ENCODE measurements around the gene GRM5. TPM values are rescaled to one million over a fixed set of nuclear protein-coding genes. Genes with fewer than 3 reads are reported as not detected.

GRM5 gene
- total RNA-seq, 1 experiment from 2014 or later: 0.03 TPM

DNA sequence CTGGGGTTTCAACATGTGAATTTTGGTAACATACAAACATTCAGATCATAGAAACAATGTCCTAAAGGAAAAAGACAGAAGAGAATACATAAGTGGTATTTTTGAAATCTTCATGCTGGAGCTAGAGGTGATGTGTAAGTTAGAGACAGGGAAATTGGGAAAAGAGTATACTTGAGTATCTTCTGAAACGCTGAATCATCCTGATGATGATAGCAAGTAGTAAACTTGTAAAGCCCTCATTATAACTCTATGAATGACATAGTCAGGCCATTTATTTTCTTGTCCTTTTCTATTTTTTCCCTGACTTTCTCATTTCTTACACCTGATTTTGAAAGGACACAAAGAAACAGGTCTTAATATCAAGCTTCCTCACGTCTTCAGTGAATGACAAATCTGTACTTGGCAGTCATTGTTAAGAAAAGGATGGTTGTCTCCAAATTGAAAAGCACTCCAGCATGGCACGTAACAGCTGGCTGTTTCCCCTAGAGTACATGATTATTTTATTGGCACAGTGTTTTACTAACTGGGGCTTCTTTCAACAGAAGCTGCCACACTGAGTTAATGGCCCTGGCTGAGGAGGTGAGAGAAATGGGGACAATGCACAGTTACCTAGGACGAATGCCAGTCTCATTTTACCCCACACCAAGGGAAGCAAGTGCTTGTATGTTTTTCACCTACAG is 587.5 kb downstream of the GRM5 start:
- H3K36me3 ChIP-seq (ENCODE audit: control insufficient read depth, insufficient read depth, low read length): no peaks in the 10 kb centered on the region
- ChIA-PET CTCF (no interaction called here), POLR2A (interaction anchor here (0.5 kb wide), 1 partner anchor 1529 kb away, joined by 3 read pairs; no protein-coding TSS in a partner anchor)
- no peak for TF ChIP-seq TCF7L2 (IDR thresholded peaks at IDR 0.05; ENCODE audit: low read depth, low read length)
- no peak for TF ChIP-seq POLR2AphosphoS5 (IDR thresholded peaks at IDR 0.05; ENCODE audit: low read depth, low read length)
- TF ChIP-seq SIN3A (IDR thresholded peaks at IDR 0.05; ENCODE audit: borderline replicate concordance, insufficient read depth, low read depth, low read length): no peak
- TF ChIP-seq, protein P1, sequence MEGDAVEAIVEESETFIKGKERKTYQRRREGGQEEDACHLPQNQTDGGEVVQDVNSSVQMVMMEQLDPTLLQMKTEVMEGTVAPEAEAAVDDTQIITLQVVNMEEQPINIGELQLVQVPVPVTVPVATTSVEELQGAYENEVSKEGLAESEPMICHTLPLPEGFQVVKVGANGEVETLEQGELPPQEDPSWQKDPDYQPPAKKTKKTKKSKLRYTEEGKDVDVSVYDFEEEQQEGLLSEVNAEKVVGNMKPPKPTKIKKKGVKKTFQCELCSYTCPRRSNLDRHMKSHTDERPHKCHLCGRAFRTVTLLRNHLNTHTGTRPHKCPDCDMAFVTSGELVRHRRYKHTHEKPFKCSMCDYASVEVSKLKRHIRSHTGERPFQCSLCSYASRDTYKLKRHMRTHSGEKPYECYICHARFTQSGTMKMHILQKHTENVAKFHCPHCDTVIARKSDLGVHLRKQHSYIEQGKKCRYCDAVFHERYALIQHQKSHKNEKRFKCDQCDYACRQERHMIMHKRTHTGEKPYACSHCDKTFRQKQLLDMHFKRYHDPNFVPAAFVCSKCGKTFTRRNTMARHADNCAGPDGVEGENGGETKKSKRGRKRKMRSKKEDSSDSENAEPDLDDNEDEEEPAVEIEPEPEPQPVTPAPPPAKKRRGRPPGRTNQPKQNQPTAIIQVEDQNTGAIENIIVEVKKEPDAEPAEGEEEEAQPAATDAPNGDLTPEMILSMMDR (IDR thresholded peaks at IDR 0.05): no peak
- TF ChIP-seq, protein P2, sequence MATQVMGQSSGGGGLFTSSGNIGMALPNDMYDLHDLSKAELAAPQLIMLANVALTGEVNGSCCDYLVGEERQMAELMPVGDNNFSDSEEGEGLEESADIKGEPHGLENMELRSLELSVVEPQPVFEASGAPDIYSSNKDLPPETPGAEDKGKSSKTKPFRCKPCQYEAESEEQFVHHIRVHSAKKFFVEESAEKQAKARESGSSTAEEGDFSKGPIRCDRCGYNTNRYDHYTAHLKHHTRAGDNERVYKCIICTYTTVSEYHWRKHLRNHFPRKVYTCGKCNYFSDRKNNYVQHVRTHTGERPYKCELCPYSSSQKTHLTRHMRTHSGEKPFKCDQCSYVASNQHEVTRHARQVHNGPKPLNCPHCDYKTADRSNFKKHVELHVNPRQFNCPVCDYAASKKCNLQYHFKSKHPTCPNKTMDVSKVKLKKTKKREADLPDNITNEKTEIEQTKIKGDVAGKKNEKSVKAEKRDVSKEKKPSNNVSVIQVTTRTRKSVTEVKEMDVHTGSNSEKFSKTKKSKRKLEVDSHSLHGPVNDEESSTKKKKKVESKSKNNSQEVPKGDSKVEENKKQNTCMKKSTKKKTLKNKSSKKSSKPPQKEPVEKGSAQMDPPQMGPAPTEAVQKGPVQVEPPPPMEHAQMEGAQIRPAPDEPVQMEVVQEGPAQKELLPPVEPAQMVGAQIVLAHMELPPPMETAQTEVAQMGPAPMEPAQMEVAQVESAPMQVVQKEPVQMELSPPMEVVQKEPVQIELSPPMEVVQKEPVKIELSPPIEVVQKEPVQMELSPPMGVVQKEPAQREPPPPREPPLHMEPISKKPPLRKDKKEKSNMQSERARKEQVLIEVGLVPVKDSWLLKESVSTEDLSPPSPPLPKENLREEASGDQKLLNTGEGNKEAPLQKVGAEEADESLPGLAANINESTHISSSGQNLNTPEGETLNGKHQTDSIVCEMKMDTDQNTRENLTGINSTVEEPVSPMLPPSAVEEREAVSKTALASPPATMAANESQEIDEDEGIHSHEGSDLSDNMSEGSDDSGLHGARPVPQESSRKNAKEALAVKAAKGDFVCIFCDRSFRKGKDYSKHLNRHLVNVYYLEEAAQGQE (IDR thresholded peaks at IDR 0.05; ENCODE audit: insufficient read depth in 1 of 2, low read depth in 2 of 2, low read length in 1 of 2): no peak
- H3K27ac ChIP-seq (ENCODE audit: low read length): no peak overlapping the region
- intact Hi-C loops (cut with micrococcal nuclease; ENCODE audit: unreplicated experiment) (no loop called here), in situ Hi-C loops (cut with HindIII; ENCODE audit: low pct_unique_long_range_greater_than_20kb, low sequenced_read_pairs) (no loop called here)
- no peak overlapping the region for H3K4me3 ChIP-seq (ENCODE audit: low read depth in 2 of 2, low read length in 2 of 2)
- no peaks in the 10 kb centered on the region for H3K4me1 ChIP-seq (ENCODE audit: control insufficient read depth, insufficient read depth, low read length)
- ATAC-seq: no peak
- no peak for DNase-seq (ENCODE audit: low read depth, low spot score)
- no TSS peak for BruUV-seq (replicated peaks)
- no peaks in the 10 kb centered on the region for H3K9me3 ChIP-seq (ENCODE audit: control insufficient read depth, insufficient read depth, low read depth, low read length)
- H3K27me3 ChIP-seq (ENCODE audit: control insufficient read depth, insufficient read depth, low read length): no peaks in the 10 kb centered on the region

DNA sequence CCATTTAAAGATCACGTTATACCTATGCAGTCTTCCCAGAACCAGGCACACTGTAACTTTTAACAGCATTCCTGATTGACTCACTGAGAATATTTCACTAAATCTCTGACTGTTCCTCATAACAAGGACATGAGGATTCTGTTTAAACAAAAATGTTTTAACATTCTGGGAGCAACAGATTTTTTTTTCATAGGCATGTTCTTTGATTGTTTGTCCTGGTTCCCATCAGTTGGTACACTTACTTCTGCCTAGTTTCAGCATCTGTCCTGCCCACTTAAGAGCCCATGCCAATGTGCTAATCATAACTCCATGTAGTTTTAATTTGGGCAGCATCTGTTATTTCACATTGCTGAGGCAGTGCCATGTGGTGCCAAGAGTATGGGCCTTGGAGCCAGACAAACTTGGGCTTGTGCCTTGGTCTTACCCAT is 589.8 kb downstream of the GRM5 start:
- ChIA-PET POLR2A (no interaction called here), CTCF (no interaction called here)
- intact Hi-C loops (cut with micrococcal nuclease; ENCODE audit: unreplicated experiment) (no loop called here), in situ Hi-C loops (cut with HindIII; ENCODE audit: low pct_unique_long_range_greater_than_20kb, low sequenced_read_pairs) (no loop called here)
- TF ChIP-seq POLR2AphosphoS5 (IDR thresholded peaks at IDR 0.05; ENCODE audit: low read depth, low read length) (no peak), SIN3A (IDR thresholded peaks at IDR 0.05; ENCODE audit: borderline replicate concordance, insufficient read depth, low read depth, low read length) (no peak), TCF7L2 (IDR thresholded peaks at IDR 0.05; ENCODE audit: low read depth, low read length) (no peak)
- TF ChIP-seq, protein P2 (IDR thresholded peaks at IDR 0.05; ENCODE audit: insufficient read depth in 1 of 2, low read depth in 2 of 2, low read length in 1 of 2): no peak
- TF ChIP-seq, protein P1 (IDR thresholded peaks at IDR 0.05): no peak
- DNase-seq (ENCODE audit: low read depth, low spot score) (no peak), ATAC-seq (no peak)
- Histone ChIP-seq H3K9me3 (ENCODE audit: control insufficient read depth, insufficient read depth, low read depth, low read length) (no peaks in the 10 kb centered on the region), H3K36me3 (ENCODE audit: control insufficient read depth, insufficient read depth, low read length) (no peaks in the 10 kb centered on the region), H3K4me1 (ENCODE audit: control insufficient read depth, insufficient read depth, low read length) (no peaks in the 10 kb centered on the region), H3K4me3 (ENCODE audit: low read depth in 2 of 2, low read length in 2 of 2) (no peak overlapping the region), H3K27me3 (ENCODE audit: control insufficient read depth, insufficient read depth, low read length) (no peaks in the 10 kb centered on the region), H3K27ac (ENCODE audit: low read length) (no peak overlapping the region)
- BruUV-seq (replicated peaks): no TSS peak

Data from Panc1 (cell line).